Effector memory CD4-positive, alpha-beta T cell (primary cell): ENCODE data around the gene CFAP45.

ENCODE experiments used
- DNase-seq, 3 donors: peaks; one replicate each; pipeline ENCODE4 v3.0.0-alpha.2; 2020
- H3K27ac ChIP-seq: 2 replicates; pipeline ENCODE4 v1.7.0; 2013; ENCODE audit warnings: mild to moderate bottlenecking, low read length, moderate library complexity; ENCODE audit not compliant: insufficient read depth, poor library complexity, severe bottlenecking
- H3K27me3 ChIP-seq: replicated peaks from 2 replicates; pipeline ENCODE4 v1.7.0; 2013; ENCODE audit warnings: mild to moderate bottlenecking, low read length; ENCODE audit not compliant: insufficient read depth, control insufficient read depth, poor library complexity, severe bottlenecking
- H3K36me3 ChIP-seq: 2 replicates; pipeline ENCODE4 v1.7.0; 2013; ENCODE audit warnings: mild to moderate bottlenecking, low read length, moderate library complexity; ENCODE audit not compliant: control insufficient read depth, insufficient read depth
- H3K4me1 ChIP-seq: 2 replicates; pipeline ENCODE4 v1.7.0; 2013; ENCODE audit warnings: low read length, mild to moderate bottlenecking; ENCODE audit not compliant: control insufficient read depth, insufficient read depth, poor library complexity, severe bottlenecking
- H3K4me3 ChIP-seq: 2 replicates; pipeline ENCODE4 v1.7.0; 2013; ENCODE audit warnings: low read length, low read depth, mild to moderate bottlenecking; ENCODE audit not compliant: insufficient read depth, poor library complexity, severe bottlenecking
- H3K9me3 ChIP-seq: 2 replicates; pipeline ENCODE4 v1.7.0; 2013; ENCODE audit warnings: mild to moderate bottlenecking, low read length, moderate library complexity; ENCODE audit not compliant: control insufficient read depth

Gene CFAP45

DNA sequence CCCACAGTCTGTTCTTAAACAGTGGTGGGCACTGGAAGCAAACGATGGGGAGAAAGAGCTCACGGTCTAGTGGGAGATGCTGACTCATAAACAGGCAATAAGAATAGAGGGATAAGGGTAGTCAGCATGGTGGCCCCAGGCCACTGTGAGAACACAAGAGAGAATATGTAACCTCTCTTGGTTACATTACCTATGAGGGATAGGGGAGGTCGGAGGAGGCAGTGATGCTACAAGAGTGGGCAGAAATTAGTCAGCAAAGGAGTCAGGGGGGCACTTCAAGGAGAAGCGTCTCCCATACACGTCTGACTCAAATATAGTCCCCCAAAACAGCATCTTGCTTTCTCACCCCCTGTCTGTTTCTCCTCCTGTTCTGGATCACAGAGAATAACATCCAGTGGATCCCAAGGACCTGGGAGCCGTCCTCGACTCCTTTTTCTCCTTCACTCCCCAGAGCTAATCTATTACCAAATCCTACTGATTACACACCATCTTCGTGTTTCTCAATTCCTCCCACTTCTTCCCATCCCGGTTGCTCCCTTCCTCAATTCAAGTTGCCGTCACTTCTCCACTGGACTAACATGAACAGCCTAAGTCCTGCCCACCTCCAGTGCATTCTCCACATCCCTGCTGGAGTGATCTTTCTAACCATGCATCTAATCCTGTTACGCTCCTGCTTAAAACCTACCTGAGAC is 71.2 kb downstream of the CFAP45 start:
- no peak for DNase-seq
- no peak overlapping the region for H3K4me3 ChIP-seq
- H3K27ac ChIP-seq, result no peak overlapping the region
- H3K36me3 ChIP-seq, result no peaks in the 10 kb centered on the region
- no peaks in the 10 kb centered on the region for H3K27me3 ChIP-seq
- no peaks in the 10 kb centered on the region for H3K9me3 ChIP-seq
- H3K4me1 ChIP-seq, result peaks cover 12% of the 10 kb centered on the region

GRCh38 chr1:159828176-159828575 is 71.8 kb downstream of the CFAP45 start:
- peaks cover 12% of the 10 kb centered on the region for H3K4me1 ChIP-seq
- H3K9me3 ChIP-seq, result no peaks in the 10 kb centered on the region
- no peaks in the 10 kb centered on the region for H3K36me3 ChIP-seq
- H3K27me3 ChIP-seq, result no peaks in the 10 kb centered on the region
- H3K27ac ChIP-seq, result no peak overlapping the region
- H3K4me3 ChIP-seq, result no peak overlapping the region
- no peak for DNase-seq

DNA sequence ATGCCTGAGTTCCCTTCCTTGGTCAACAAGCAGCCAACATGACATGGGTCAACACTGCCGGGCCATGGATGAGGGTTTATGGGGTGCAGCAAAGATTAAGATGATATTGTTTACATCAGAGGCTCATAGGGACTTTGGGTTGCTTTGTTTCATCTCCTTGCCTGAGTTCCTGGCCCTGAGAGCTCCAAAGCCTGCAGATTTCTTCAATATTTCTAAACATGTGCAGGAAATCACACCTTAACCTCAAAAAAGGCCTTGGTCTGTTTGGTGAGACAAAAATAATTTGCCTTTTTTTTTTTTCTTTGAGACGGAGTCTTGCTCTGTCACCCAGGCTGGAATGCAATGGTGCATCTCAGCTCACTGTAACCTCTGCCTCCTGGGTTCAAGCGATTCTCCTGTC is 72.4 kb downstream of the CFAP45 start:
- no peak overlapping the region for H3K27ac ChIP-seq
- no peak for DNase-seq
- no peaks in the 10 kb centered on the region for H3K9me3 ChIP-seq
- no peak overlapping the region for H3K4me3 ChIP-seq
- no peaks in the 10 kb centered on the region for H3K36me3 ChIP-seq
- H3K4me1 ChIP-seq, result peaks cover 12% of the 10 kb centered on the region
- no peaks in the 10 kb centered on the region for H3K27me3 ChIP-seq

DNA sequence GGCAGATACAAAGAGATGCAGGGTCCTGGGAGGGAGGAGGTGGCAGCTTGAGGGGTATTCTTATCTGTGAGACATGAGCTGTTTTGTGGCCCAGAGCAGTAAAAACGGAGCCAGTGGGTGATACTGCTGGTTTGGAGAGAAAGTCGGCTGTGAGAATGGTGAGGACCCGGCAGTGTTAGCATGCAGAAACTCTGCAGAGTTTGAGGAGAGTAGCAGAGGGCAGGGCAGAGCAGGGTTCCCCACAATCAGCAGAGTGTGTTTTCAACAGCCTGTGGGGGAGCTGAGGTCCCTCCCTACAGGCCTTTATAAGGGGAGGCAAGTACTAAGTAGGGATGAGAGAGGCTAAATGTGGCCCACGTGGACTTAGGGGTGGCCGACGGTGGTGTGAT is 72.9 kb downstream of the CFAP45 start:
- DNase-seq, result no peak

DNA sequence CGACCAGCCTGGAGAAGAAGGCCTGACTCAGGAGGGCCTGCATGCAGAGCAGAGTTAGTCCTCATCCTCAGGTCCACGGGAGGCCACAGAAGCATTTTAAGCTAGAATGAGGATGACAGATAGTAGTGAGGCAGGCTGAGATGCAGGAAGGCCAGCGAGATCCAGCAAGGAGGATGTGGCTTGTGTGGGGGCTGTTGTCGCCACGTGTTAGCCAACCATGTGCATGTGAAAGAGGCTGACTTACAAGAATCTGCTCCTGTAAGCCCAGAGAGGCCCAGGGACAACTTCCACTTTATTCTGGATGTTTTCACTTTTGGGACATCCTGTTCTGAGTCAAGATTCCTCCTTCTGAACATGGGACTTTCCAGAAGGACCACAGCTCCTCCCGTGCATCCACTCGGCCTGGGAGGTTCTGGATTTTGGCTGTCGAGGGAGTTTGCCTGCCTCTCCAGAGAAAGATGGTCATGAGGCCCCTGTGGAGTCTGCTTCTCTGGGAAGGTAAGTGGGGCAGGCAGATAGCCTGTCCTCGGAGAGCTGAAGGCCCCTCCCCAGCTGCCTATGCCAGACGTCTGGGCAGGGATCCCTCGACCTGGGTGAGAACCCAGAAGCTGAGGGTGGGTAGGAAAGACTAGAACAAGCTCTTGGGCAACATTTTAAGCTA is 73.4 kb downstream of the CFAP45 start, which contains the start of gene SLAMF8:
SLAMF8 (plus strand) TSS at position 433 of the 661 bp plus-strand sequence; CDS start at position 459, 26 bp downstream.
- H3K36me3 ChIP-seq, result no peaks in the 10 kb centered on the region
- H3K9me3 ChIP-seq, result no peaks in the 10 kb centered on the region
- no peak within 1 kb of the TSS for H3K4me3 ChIP-seq
- H3K4me1 ChIP-seq, result peaks cover 12% of the 10 kb centered on the region
- no peak within 1 kb of the TSS for H3K27ac ChIP-seq
- DNase-seq, result peak in 2 of 3 donors; percentile 10 to 22
- no peaks in the 10 kb centered on the region for H3K27me3 ChIP-seq

More for the DNA sequence above, 72.9 kb downstream of the CFAP45 start:
- H3K36me3 ChIP-seq, result no peaks in the 10 kb centered on the region
- no peak overlapping the region for H3K27ac ChIP-seq
- H3K27me3 ChIP-seq, result no peaks in the 10 kb centered on the region
- no peaks in the 10 kb centered on the region for H3K9me3 ChIP-seq
- no peak overlapping the region for H3K4me3 ChIP-seq
- peaks cover 12% of the 10 kb centered on the region for H3K4me1 ChIP-seq

DNA sequence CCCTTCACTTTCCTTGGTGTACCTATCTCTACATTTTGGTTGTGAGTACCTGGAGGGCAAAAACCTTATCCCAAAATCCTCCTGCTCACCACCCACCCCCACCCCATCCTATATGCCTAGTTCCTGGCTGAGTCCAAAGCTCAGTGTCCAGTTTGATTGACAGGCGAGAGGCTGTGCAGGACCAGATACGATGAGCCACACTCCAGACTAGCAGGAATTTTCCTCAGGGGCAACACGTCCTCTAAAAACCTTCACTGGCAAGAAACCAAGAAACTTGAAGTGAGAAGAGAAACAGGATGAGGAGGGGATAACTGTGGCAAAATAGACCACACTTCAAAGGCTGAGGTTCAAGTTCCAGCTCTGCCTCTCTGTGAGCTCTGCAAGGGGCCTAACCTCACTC is 74.4 kb downstream of the CFAP45 start:
- Histone ChIP-seq H3K36me3 (no peaks in the 10 kb centered on the region), H3K4me3 (no peak overlapping the region), H3K4me1 (peaks cover 12% of the 10 kb centered on the region), H3K27ac (no peak overlapping the region), H3K27me3 (no peaks in the 10 kb centered on the region), H3K9me3 (no peaks in the 10 kb centered on the region)
- no peak for DNase-seq

DNA sequence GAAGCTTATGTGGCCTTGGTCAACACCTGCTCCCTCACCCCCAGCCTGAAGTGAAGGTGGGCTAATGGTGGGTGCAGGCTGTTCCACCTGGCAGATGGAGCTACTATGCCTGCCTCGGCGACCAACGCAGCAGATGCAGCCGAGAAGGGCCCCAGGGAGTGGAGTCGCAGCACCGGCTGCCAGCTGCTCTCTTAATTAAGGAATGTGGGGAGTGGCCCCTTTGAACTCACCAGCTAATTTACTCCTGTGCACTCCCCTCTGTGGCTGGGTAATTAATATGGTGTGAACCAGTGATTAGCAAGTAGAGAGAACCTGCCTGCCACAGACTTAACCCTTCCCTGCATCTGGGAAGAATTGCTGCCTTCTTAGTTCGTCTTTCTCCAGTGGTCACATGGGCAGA is 76.6 kb downstream of the CFAP45 start:
- H3K4me3 ChIP-seq, result no peak overlapping the region
- H3K9me3 ChIP-seq, result no peaks in the 10 kb centered on the region
- DNase-seq, result no peak
- H3K27ac ChIP-seq, result no peak overlapping the region
- H3K36me3 ChIP-seq, result no peaks in the 10 kb centered on the region
- no peaks in the 10 kb centered on the region for H3K27me3 ChIP-seq
- H3K4me1 ChIP-seq, result peaks cover 12% of the 10 kb centered on the region
